Bladder microvascular endothelial cell (primary cell): ENCODE results near the gene PTPRU. TPM values are rescaled to one million over a fixed set of nuclear protein-coding genes. Genes with fewer than 3 reads are reported as not detected.

ENCODE experiments used
- total RNA-seq: library from RNA; depleted of rRNA; stranded (reverse); fragments of >200 nt; gene quantifications from 2 replicates; pipeline ENCODE4 v1.2.3, GENCODE V29; 2014

The PTPRU gene
- 3.2 and 7.6 TPM in 2 replicates for total RNA-seq

GRCh38 chr1:29235955-29236711, at the start of gene PTPRU:
Gene PTPRU (plus strand): TSS chr1:29236522. CDS start chr1:29236645, 123 bp downstream.

GRCh38 chr1:29230553-29231378, 5.6 kb upstream of the PTPRU start, which contains the start of gene MECR:
Gene MECR (minus strand): TSS chr1:29230934. CDS start chr1:29230906, 28 bp downstream.

Other genes with a start within 250 kb of the PTPRU start
- 0.19 and 0.49 TPM in 2 replicates for gene TMEM200B, start 112.6 kb upstream of the PTPRU start, total RNA-seq
- 32.4 and 49.0 TPM in 2 replicates for gene SRSF4, start 54.6 kb upstream of the PTPRU start, total RNA-seq
- gene MECR, start 5.6 kb upstream of the PTPRU start, total RNA-seq, result 14.4 and 17.5 TPM in 2 replicates